Erythroblast (primary cell): ENCODE data around the gene ZNF521.

Source experiments
- DNase-seq, 2 experiments: peaks; one replicate each; lab custom pipeline; 2025; lab: John Stamatoyannopoulos, UW
- GATA1 ChIP-seq: IDR thresholded peaks from 2 replicates; pipeline ENCODE4 v1.6.1; 2011; ENCODE audit warnings: low read depth, mild to moderate bottlenecking, control low read depth, low read length, moderate library complexity
- POLR2A ChIP-seq: IDR thresholded peaks from 2 replicates; pipeline ENCODE4 v1.6.1; 2011; ENCODE audit warnings: mild to moderate bottlenecking, low read length

ZNF521 gene

GRCh38 chr18:25136416-25137196, 215.4 kb downstream of the ZNF521 start:
- no peak for DNase-seq
- TF ChIP-seq POLR2A = no peak
- no peak for TF ChIP-seq GATA1

- TF ChIP-seq POLR2A (no peak), GATA1 (no peak)
- no peak for DNase-seq
These were observed 217.1 kb downstream of the ZNF521 start for GRCh38 chr18:25134861-25135260.

- TF ChIP-seq GATA1 (no peak), POLR2A (no peak)
- no peak for DNase-seq
These were observed 218.1 kb downstream of the ZNF521 start for GRCh38 chr18:25133879-25134278.

- TF ChIP-seq GATA1 (no peak), POLR2A (no peak)
These were observed 219.0 kb downstream of the ZNF521 start for GRCh38 chr18:25132786-25133496.

DNA sequence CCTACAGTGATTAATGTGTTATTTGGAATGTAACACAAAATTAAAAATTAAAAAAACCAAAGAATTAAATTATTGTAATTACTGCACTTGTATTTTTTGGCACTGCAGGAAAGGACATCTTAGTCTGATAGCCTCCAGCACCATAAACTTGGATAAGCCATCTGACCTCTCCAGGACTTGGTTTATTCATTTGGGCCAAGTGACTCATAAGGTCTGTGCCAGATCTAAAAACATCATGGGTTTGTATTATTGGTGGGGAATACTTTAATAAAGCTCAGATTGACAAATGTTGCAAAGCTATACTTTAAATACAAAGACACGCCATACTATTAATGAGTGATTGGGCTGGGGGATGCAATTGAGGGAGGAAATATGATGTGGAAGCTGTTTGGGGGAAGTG, 225.2 kb downstream of the ZNF521 start:
- TF ChIP-seq POLR2A (no peak), GATA1 (no peak)
- DNase-seq = no peak

More at GRCh38 chr18:25132786-25133496, 219.0 kb downstream of the ZNF521 start:
- no peak for DNase-seq

GRCh38 chr18:25125680-25126079, 226.3 kb downstream of the ZNF521 start:
- DNase-seq = no peak
- TF ChIP-seq POLR2A (no peak), GATA1 (no peak)

- TF ChIP-seq POLR2A (no peak), GATA1 (no peak)
- no peak for DNase-seq
These were observed 228.3 kb downstream of the ZNF521 start for GRCh38 chr18:25123438-25124232.

DNA sequence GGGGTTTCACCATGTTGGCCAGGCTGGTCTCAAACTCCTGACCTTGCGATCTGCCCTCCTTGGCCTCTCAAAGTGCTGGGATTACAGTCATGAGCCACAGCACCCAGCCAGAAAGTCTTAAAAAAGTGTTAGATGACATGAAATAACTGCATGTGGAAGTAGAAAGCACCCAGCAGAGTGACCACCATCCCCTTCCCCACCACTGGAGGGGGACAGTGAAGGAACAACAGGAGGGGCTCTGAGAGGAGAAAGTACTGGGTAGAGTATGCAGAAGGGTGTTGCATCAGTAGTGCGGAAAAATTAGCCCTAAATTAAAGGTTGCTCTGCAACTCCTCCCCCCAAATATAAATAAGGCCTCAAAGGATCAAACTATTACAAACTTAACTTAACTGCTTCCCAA, 230.5 kb downstream of the ZNF521 start:
- no peak for DNase-seq
- TF ChIP-seq POLR2A (no peak), GATA1 (no peak)

DNA sequence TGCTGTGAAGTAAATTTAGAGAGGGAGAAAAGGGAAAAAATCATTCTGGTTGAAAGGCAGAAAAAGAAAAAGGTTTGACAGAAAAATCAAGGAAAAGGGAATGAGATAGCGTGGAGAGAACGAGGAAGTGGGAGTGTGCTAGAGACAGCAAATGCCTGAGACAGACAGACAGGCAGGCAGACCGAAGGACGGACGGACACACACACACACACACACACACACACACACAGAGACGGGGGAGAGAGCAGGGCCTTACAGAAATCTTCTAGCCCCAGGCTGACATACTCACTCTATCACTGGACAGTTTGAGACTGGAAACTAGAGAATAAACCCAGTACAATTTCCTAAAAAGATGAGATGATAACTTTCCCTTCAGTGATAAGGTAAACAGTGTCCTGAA, 238.4 kb downstream of the ZNF521 start:
- TF ChIP-seq POLR2A (no peak), GATA1 (no peak)
- DNase-seq = no peak

DNA sequence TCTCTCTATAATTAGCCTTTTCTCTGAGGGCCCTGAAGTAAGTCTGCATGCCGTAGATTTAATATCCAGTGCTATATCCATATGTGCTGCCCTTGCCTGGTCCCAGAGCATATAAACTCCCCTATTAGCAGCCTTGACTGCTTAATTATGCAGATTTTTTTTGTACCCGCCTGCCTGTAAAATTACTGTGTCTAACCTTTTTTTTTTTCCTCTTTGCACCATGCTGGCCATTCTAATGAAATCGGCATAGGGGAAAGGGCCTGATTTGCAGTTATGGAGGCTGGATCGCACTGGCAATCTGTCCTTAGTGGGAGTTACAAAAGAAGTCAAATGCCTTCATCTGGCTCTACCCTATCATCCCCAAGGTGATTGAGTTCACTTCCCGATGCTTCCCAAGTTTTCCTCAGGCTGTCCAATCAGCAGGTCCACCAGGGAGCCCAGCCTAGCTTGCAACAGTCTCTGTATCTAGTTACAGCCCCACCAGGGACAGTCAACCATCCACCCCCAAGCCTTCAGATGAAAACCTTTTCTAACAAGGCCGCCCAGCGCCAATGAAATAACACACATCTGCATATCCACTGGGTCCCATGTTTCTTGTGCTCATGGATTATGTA, 239.0 kb downstream of the ZNF521 start:
- DNase-seq = no peak
- TF ChIP-seq POLR2A = no peak
- no peak for TF ChIP-seq GATA1

- no peak for TF ChIP-seq POLR2A
- no peak for TF ChIP-seq GATA1
- DNase-seq = no peak
These were observed 240.3 kb downstream of the ZNF521 start for GRCh38 chr18:25111377-25112288.

DNA sequence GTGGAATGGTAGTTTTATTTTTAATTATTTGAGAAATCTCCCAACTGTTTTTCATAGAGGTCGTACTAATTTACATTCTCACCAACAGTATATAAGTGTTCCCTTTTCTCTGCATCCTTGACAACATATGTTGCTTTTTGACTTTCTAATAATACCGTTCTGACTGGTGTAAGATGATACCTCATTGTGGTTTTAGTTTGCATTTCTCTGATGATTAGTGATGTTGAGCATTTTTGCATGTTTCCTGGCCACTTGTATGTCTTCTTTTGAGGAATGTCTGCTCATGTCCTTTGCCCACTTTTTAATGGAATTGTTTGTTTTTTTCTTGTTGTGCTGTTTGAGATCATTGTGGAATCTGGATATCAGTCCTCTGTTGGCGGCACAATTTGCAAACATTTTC, 242.5 kb downstream of the ZNF521 start:
- no peak for DNase-seq
- TF ChIP-seq POLR2A = no peak
- TF ChIP-seq GATA1 = no peak
